Neural cell (in vitro differentiated cells): ENCODE results near the gene NELL2. TPM values are rescaled to one million over a fixed set of nuclear protein-coding genes. Genes with fewer than 3 reads are reported as not detected.

Experiments used
- H2AFZ ChIP-seq: fragments of 200-600, 300-800 bp; sonication (generic), shearing (Covaris generic); 2 replicates; pipeline ENCODE4 v1.6.0; 2014; ENCODE audit warnings: low read depth, mild to moderate bottlenecking, antibody characterized with exemption, low read length, moderate library complexity
- H3F3A ChIP-seq: fragments of 200-600 bp; shearing (Covaris generic); 2 replicates; pipeline ENCODE4 v1.6.1; 2016; ENCODE audit warnings: mild to moderate bottlenecking, moderate library complexity, mixed read lengths, antibody characterized with exemption, low read length; ENCODE audit not compliant: insufficient read depth, poor library complexity, severe bottlenecking
- H3K27ac ChIP-seq: fragments of 200-600, 300-800 bp; sonication (generic), shearing (Covaris generic); 2 replicates; pipeline ENCODE4 v1.5.1; 2014; ENCODE audit warnings: mild to moderate bottlenecking, low read length, moderate library complexity
- H3K27me3 ChIP-seq: fragments of 300-800, 200-600 bp; sonication (generic), shearing (Covaris generic); 2 replicates; pipeline ENCODE4 v1.6.0; 2014; ENCODE audit warnings: mild to moderate bottlenecking, low read depth, low read length, moderate library complexity; ENCODE audit not compliant: insufficient read depth
- H3K36me3 ChIP-seq: fragments of 300-800, 200-600 bp; sonication (generic), shearing (Covaris generic); 2 replicates; pipeline ENCODE4 v1.5.1; 2014; ENCODE audit warnings: mild to moderate bottlenecking, antibody characterized with exemption, low read length, moderate library complexity; ENCODE audit not compliant: insufficient read depth
- H3K4me2 ChIP-seq: fragments of 300-800, 200-600 bp; sonication (generic), shearing (Covaris generic); 2 replicates; pipeline ENCODE4 v1.6.0; 2014; ENCODE audit warnings: mild to moderate bottlenecking, low read length
- H3K4me3 ChIP-seq: fragments of 300-800, 200-600 bp; sonication (generic), shearing (Covaris generic); 2 replicates; pipeline ENCODE4 v1.5.1; 2014; ENCODE audit warnings: mild to moderate bottlenecking, low read length, moderate library complexity
- H3K79me2 ChIP-seq: fragments of 200-600 bp; shearing (Covaris generic); replicated peaks from 2 replicates; pipeline ENCODE4 v1.6.0; 2014; ENCODE audit warnings: mild to moderate bottlenecking, low read length, moderate library complexity; ENCODE audit not compliant: insufficient read depth
- H3K9ac ChIP-seq: fragments of 300-800, 200-600 bp; sonication (generic), shearing (Covaris generic); 2 replicates; pipeline ENCODE4 v1.6.1; 2016; ENCODE audit warnings: mild to moderate bottlenecking, low read length, mixed read lengths
- H3K9me2 ChIP-seq: fragments of 200-600 bp; shearing (Covaris generic); 2 replicates; pipeline ENCODE4 v1.6.1; 2016; ENCODE audit warnings: mild to moderate bottlenecking, low read length, mixed read lengths; ENCODE audit not compliant: insufficient read depth
- H3K9me3 ChIP-seq: fragments of 200-600, 300-800 bp; sonication (generic), shearing (Covaris generic); 2 replicates; pipeline ENCODE4 v1.6.1; 2016; ENCODE audit warnings: mild to moderate bottlenecking, mixed run types, low read length, moderate library complexity, mixed read lengths
- H4K20me1 ChIP-seq: fragments of 200-600 bp; shearing (Covaris generic); 2 replicates; pipeline ENCODE4 v1.6.1; 2016; ENCODE audit warnings: mild to moderate bottlenecking, mixed run types; ENCODE audit not compliant: insufficient read depth
- EP300 ChIP-seq: fragments of 450-650 bp; conservative IDR thresholded peaks from 2 replicates; pipeline ENCODE4 v1.6.1; 2014; ENCODE audit warnings: antibody characterized with exemption, mild to moderate bottlenecking, moderate library complexity; ENCODE audit not compliant: poor library complexity, severe bottlenecking
- EZH2 ChIP-seq: fragments of 200-600, 300-800 bp; shearing (Covaris generic), sonication (generic); IDR thresholded peaks from 2 replicates; pipeline ENCODE4 v1.6.1; 2014; ENCODE audit warnings: antibody characterized with exemption, low read length, borderline replicate concordance, mild to moderate bottlenecking; ENCODE audit not compliant: insufficient read depth, poor library complexity, severe bottlenecking
- MXI1 ChIP-seq: fragments of 450-650 bp; conservative IDR thresholded peaks from 2 replicates; pipeline ENCODE4 v1.6.1; 2014; ENCODE audit warnings: antibody characterized with exemption, mild to moderate bottlenecking; ENCODE audit not compliant: poor library complexity, severe bottlenecking
- POLR2AphosphoS5 ChIP-seq: IDR thresholded peaks from 2 replicates; pipeline ENCODE4 v1.6.1; 2012
- RAD21 ChIP-seq: fragments of 450-650 bp; conservative IDR thresholded peaks from 2 replicates; pipeline ENCODE4 v1.6.1; 2014; ENCODE audit warnings: antibody characterized with exemption, mild to moderate bottlenecking, moderate library complexity
- SMC3 ChIP-seq: fragments of 450-650 bp; conservative IDR thresholded peaks from 2 replicates; pipeline ENCODE4 v1.6.1; 2014; ENCODE audit warnings: antibody characterized with exemption, mild to moderate bottlenecking, moderate library complexity; ENCODE audit not compliant: poor library complexity
- TAF1 ChIP-seq: IDR thresholded peaks from 2 replicates; pipeline ENCODE4 v1.6.1; 2012; ENCODE audit warnings: low read depth
- polyA plus RNA-seq: library from polyadenylated mRNA; depleted of rRNA; stranded (reverse); fragments of >200 nt; gene quantifications from 2 replicates; pipeline ENCODE4 v1.2.3, GENCODE V29; 2014
- TF ChIP-seq, protein P1 (sequence below): IDR thresholded peaks from 2 replicates; pipeline ENCODE4 v1.6.1; 2012; ENCODE audit warnings: borderline replicate concordance
- TF ChIP-seq, protein P2 (sequence below): fragments of 450-650 bp; IDR thresholded peaks from 2 replicates; pipeline ENCODE4 v1.5.1; 2014; ENCODE audit warnings: antibody characterized with exemption, mild to moderate bottlenecking, moderate library complexity; ENCODE audit not compliant: poor library complexity, severe bottlenecking

The NELL2 gene
- polyA plus RNA-seq, 1 donor from 2014 or later = 41.8 TPM

DNA sequence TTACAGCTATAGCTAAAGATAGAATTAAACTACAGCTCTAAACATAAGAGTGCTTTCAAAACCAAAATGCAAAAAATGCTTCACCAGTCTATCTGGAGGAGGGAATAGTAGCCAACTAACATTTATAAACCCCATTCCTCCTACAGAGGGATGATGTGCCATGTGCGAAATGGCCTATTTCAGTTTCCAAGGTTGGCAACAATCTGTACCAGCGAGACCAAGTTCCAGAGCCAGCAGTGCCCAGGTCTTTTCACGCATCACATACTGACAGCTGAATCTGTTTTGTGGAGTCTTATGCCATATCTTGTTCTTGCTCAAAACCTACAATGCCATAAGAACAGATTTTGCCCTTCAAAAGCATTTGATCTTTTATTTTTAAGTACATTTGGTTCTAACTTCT, 24.5 kb downstream of the NELL2 start:
- Histone ChIP-seq H3K27me3 (no peaks in the 10 kb centered on the region), H3F3A (no peaks in the 10 kb centered on the region), H3K36me3 (no peaks in the 10 kb centered on the region), H4K20me1 (no peaks in the 10 kb centered on the region), H3K27ac (no peak overlapping the region), H3K9me3 (no peaks in the 10 kb centered on the region), H3K4me3 (no peak overlapping the region), H3K79me2 (no peaks in the 10 kb centered on the region), H3K9me2 (no peaks in the 10 kb centered on the region), H3K4me2 (no peak overlapping the region), H2AFZ (no peak overlapping the region), H3K9ac (no peak overlapping the region)
- TF ChIP-seq, protein P1, sequence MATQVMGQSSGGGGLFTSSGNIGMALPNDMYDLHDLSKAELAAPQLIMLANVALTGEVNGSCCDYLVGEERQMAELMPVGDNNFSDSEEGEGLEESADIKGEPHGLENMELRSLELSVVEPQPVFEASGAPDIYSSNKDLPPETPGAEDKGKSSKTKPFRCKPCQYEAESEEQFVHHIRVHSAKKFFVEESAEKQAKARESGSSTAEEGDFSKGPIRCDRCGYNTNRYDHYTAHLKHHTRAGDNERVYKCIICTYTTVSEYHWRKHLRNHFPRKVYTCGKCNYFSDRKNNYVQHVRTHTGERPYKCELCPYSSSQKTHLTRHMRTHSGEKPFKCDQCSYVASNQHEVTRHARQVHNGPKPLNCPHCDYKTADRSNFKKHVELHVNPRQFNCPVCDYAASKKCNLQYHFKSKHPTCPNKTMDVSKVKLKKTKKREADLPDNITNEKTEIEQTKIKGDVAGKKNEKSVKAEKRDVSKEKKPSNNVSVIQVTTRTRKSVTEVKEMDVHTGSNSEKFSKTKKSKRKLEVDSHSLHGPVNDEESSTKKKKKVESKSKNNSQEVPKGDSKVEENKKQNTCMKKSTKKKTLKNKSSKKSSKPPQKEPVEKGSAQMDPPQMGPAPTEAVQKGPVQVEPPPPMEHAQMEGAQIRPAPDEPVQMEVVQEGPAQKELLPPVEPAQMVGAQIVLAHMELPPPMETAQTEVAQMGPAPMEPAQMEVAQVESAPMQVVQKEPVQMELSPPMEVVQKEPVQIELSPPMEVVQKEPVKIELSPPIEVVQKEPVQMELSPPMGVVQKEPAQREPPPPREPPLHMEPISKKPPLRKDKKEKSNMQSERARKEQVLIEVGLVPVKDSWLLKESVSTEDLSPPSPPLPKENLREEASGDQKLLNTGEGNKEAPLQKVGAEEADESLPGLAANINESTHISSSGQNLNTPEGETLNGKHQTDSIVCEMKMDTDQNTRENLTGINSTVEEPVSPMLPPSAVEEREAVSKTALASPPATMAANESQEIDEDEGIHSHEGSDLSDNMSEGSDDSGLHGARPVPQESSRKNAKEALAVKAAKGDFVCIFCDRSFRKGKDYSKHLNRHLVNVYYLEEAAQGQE = no peak
- TF ChIP-seq EP300 (no peak), TAF1 (no peak), POLR2AphosphoS5 (no peak), EZH2 (no peak), SMC3 (no peak), RAD21 (no peak), MXI1 (no peak)
- TF ChIP-seq, protein P2, sequence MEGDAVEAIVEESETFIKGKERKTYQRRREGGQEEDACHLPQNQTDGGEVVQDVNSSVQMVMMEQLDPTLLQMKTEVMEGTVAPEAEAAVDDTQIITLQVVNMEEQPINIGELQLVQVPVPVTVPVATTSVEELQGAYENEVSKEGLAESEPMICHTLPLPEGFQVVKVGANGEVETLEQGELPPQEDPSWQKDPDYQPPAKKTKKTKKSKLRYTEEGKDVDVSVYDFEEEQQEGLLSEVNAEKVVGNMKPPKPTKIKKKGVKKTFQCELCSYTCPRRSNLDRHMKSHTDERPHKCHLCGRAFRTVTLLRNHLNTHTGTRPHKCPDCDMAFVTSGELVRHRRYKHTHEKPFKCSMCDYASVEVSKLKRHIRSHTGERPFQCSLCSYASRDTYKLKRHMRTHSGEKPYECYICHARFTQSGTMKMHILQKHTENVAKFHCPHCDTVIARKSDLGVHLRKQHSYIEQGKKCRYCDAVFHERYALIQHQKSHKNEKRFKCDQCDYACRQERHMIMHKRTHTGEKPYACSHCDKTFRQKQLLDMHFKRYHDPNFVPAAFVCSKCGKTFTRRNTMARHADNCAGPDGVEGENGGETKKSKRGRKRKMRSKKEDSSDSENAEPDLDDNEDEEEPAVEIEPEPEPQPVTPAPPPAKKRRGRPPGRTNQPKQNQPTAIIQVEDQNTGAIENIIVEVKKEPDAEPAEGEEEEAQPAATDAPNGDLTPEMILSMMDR = no peak

DNA sequence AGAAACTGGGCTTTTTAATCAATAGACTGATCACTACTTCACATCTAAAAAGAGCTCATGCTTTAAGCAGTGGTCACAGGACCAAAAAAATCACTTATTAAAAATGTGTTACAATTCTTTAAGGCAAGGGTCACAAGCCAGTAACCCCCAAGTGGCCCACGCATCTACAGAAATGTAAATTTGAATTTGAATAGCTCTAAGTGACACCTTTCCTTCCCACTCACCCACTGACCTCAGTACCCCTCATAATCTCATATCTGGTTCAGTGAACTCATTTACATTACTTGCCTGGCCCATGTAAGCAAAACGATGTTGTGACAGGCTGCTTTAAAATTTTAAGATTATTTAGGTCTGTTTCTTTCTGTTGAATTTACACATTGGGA, 27.4 kb downstream of the NELL2 start:
- TF ChIP-seq SMC3 (no peak), EP300 (no peak), RAD21 (no peak), POLR2AphosphoS5 (no peak), TAF1 (no peak), EZH2 (no peak), MXI1 (no peak)
- TF ChIP-seq, protein P2 = no peak
- TF ChIP-seq, protein P1 = no peak
- Histone ChIP-seq H3K9ac (no peak overlapping the region), H3K9me2 (no peaks in the 10 kb centered on the region), H3K27ac (no peak overlapping the region), H2AFZ (no peak overlapping the region), H3K79me2 (peaks cover 3% of the 10 kb centered on the region), H3K36me3 (no peaks in the 10 kb centered on the region), H3K27me3 (no peaks in the 10 kb centered on the region), H3K4me3 (no peak overlapping the region), H3K4me2 (no peak overlapping the region), H3K9me3 (no peaks in the 10 kb centered on the region), H3F3A (no peaks in the 10 kb centered on the region), H4K20me1 (no peaks in the 10 kb centered on the region)
